Trophoblast cell (in vitro differentiated cells and primary cell): ENCODE measurements around the gene TBX20.
"Not testable (repeated sequence)": the region's sequence is repeated elsewhere in the genome, so short reads cannot be mapped to it uniquely, and the experiment has no call there.

Experiments used
- DNase-seq, 2 donors: peaks; one replicate each; pipeline ENCODE4 v3.0.0-alpha.2; 2016
- H2AFZ ChIP-seq: 2 replicates; pipeline ENCODE4 v1.6.1; 2013; ENCODE audit warnings: low read length, moderate library complexity, mild to moderate bottlenecking; ENCODE audit not compliant: insufficient read depth, poor library complexity
- H2AK5ac ChIP-seq: 2 replicates; pipeline ENCODE4 v1.6.1; 2013; ENCODE audit warnings: mild to moderate bottlenecking, low read length
- H2BK120ac ChIP-seq: 2 replicates; pipeline ENCODE4 v1.6.1; 2013; ENCODE audit warnings: low read length, mild to moderate bottlenecking, moderate library complexity; ENCODE audit not compliant: insufficient read depth, poor library complexity
- H2BK12ac ChIP-seq: 2 replicates; pipeline ENCODE4 v1.6.1; 2013; ENCODE audit warnings: mild to moderate bottlenecking, low read length, moderate library complexity
- H2BK5ac ChIP-seq: 2 replicates; pipeline ENCODE4 v1.6.1; 2013; ENCODE audit warnings: low read length, low read depth, moderate library complexity, mild to moderate bottlenecking; ENCODE audit not compliant: poor library complexity
- H3K14ac ChIP-seq: 2 replicates; pipeline ENCODE4 v1.6.1; 2013; ENCODE audit warnings: mild to moderate bottlenecking, low read length
- H3K18ac ChIP-seq: 2 replicates; pipeline ENCODE4 v1.6.1; 2013; ENCODE audit warnings: mild to moderate bottlenecking, low read length
- H3K23ac ChIP-seq: 2 replicates; pipeline ENCODE4 v1.6.1; 2013; ENCODE audit warnings: low read length
- H3K27ac ChIP-seq: 2 replicates; pipeline ENCODE4 v1.5.1; 2013; ENCODE audit warnings: low read depth, mild to moderate bottlenecking, inconsistent platforms, low read length, moderate library complexity
- H3K27me3 ChIP-seq: 2 replicates; pipeline ENCODE4 v1.6.1; 2013; ENCODE audit warnings: inconsistent platforms, mild to moderate bottlenecking, low read length, moderate library complexity; ENCODE audit not compliant: insufficient read depth
- H3K36me3 ChIP-seq, 2 experiments: 1 replicate in 1 of 2; 2 replicates in 1 of 2; pipeline ENCODE4 v1.6.1; 2013; ENCODE audit warnings: low read length in 2 of 2, mild to moderate bottlenecking in 2 of 2, moderate library complexity in 1 of 2; ENCODE audit not compliant: insufficient read depth in 2 of 2, control insufficient read depth in 1 of 2
- H3K4ac ChIP-seq: 2 replicates; pipeline ENCODE4 v1.6.1; 2013; ENCODE audit warnings: low read depth, mild to moderate bottlenecking, low read length, moderate library complexity
- H3K4me1 ChIP-seq, 2 experiments: 1 replicate in 1 of 2; 2 replicates in 1 of 2; pipeline ENCODE4 v1.6.1; 2013; ENCODE audit warnings: low read length in 2 of 2, mild to moderate bottlenecking in 2 of 2, moderate library complexity in 1 of 2; ENCODE audit not compliant: insufficient read depth in 2 of 2, control insufficient read depth in 1 of 2
- H3K4me2 ChIP-seq: 2 replicates; pipeline ENCODE4 v1.6.1; 2013; ENCODE audit warnings: inconsistent platforms, mild to moderate bottlenecking, low read length, moderate library complexity
- H3K4me3 ChIP-seq: 2 replicates; pipeline ENCODE4 v1.5.1; 2013; ENCODE audit warnings: mild to moderate bottlenecking, low read depth, low read length, inconsistent platforms
- H3K79me1 ChIP-seq: one replicate; pipeline ENCODE4 v1.6.1; 2013; ENCODE audit warnings: low read length
- H3K79me2 ChIP-seq: 2 replicates; pipeline ENCODE4 v1.6.1; 2013; ENCODE audit warnings: low read length, mild to moderate bottlenecking; ENCODE audit not compliant: control insufficient read depth, insufficient read depth, poor library complexity
- H3K9ac ChIP-seq: 2 replicates; pipeline ENCODE4 v1.6.1; 2013; ENCODE audit warnings: mild to moderate bottlenecking, low read length
- H3K9me3 ChIP-seq: 2 replicates; pipeline ENCODE4 v1.6.1; 2013; ENCODE audit warnings: low read depth, mild to moderate bottlenecking, control low read depth, inconsistent platforms, low read length; ENCODE audit not compliant: insufficient read depth
- H4K12ac ChIP-seq: 2 replicates; pipeline ENCODE4 v1.6.1; 2013; ENCODE audit warnings: low read depth, mild to moderate bottlenecking, low read length, moderate library complexity
- H4K8ac ChIP-seq: 2 replicates; pipeline ENCODE4 v1.6.1; 2013; ENCODE audit warnings: low read depth, mild to moderate bottlenecking, low read length, moderate library complexity
- H4K91ac ChIP-seq: one replicate; pipeline ENCODE4 v1.6.1; 2013; ENCODE audit warnings: low read depth, mild to moderate bottlenecking, low read length, moderate library complexity
- WGBS: extraction: QIAGEN DNeasy Blood & Tissue Kit; methylation state at CpG from one replicate; pipeline ENCODE4 v1.1.7; 2013; ENCODE audit warnings: missing lambda C conversion rate; ENCODE audit not compliant: insufficient read length, insufficient coverage; ENCODE audit errors: extremely low coverage; 5-methylcytosine and 5-hydroxymethylcytosine counted together

TBX20 gene

DNA sequence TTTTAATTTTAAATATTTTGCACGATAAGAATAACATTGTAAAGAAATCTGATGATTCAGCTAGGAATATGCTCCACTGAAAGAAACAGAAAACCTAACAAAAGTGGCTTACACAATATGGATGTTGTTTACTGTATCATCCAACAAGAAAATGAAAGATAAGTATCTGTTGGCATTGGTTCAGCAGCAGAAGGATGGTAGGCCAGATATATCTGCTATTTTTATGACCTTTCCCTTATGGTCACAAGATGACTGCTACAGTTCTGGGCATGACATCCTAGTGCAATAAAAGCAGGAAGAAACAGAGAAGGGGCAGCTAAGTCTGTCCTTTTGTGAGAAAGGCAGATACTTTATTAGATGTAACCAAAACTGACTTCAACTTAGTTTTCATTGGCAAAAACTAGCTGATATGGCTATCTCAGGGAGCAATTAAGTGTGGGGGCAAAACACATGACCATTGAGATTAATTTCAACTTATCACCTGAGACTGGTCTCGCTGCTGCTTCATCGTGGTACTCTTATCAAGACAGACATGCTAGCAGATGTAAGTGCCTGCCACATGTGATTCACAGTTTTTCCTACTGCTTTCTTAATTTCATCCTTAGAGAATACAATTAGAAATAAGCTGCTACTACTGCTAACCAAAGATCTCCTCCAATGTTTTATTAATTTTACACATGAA, 92.7 kb downstream of the TBX20 start:
- no CpG with 5 or more reads among the region's 3 CpGs for WGBS
- H3K27ac ChIP-seq = not testable (repeated sequence)

More for the DNA sequence above, 92.7 kb downstream of the TBX20 start:
- not testable (repeated sequence) for H3K4me3 ChIP-seq, H4K91ac ChIP-seq, H2AFZ ChIP-seq, H2BK5ac ChIP-seq, H2BK12ac ChIP-seq, H3K4ac ChIP-seq, H3K27me3 ChIP-seq, H3K79me2 ChIP-seq, H2BK120ac ChIP-seq, H3K14ac ChIP-seq, H3K36me3 ChIP-seq, H4K8ac ChIP-seq, H3K4me2 ChIP-seq, DNase-seq, H4K12ac ChIP-seq, H3K79me1 ChIP-seq, H3K23ac ChIP-seq, H3K4me1 ChIP-seq, H2AK5ac ChIP-seq, H3K9me3 ChIP-seq, H3K18ac ChIP-seq, H3K9ac ChIP-seq
